RPMI7951 (cell line): Measurements from ENCODE around the gene MUC13. TPM values are rescaled to one million over a fixed set of nuclear protein-coding genes. Genes with fewer than 3 reads are reported as not detected.

Experiments used
- DNase-seq: peaks from one replicate; pipeline ENCODE4 v3.0.0-alpha.2; 2012; ENCODE audit warnings: low read depth
- total RNA-seq: library from RNA; depleted of rRNA; stranded (reverse); fragments of >200 nt; shearing (Covaris generic); gene quantifications from 2 replicates; pipeline ENCODE4 v1.2.3, GENCODE V29; 2014; rRNA removed

Gene MUC13
- total RNA-seq, 1 experiment from 2014 or later = not detected

- DNase-seq = peak; percentile 100
Observed at GRCh38 chr3:124878561-124879336, 55.8 kb downstream of the MUC13 start.

GRCh38 chr3:124877674-124878073, 56.9 kb downstream of the MUC13 start:
- DNase-seq = no peak

GRCh38 chr3:124876401-124876878, 58.1 kb downstream of the MUC13 start:
- DNase-seq = no peak

GRCh38 chr3:124873226-124873625, 61.3 kb downstream of the MUC13 start:
- DNase-seq = no peak

- DNase-seq = no peak
Observed at GRCh38 chr3:124867511-124867910, 67.0 kb downstream of the MUC13 start.

GRCh38 chr3:124862006-124862405, 72.5 kb downstream of the MUC13 start:
- DNase-seq = no peak

GRCh38 chr3:124861041-124861440, 73.5 kb downstream of the MUC13 start:
- no peak for DNase-seq

GRCh38 chr3:124860599-124860998, 74.0 kb downstream of the MUC13 start:
- DNase-seq = peak; percentile 99

- DNase-seq = peak; percentile 83
Observed at GRCh38 chr3:124859025-124859424, 75.5 kb downstream of the MUC13 start.

- peak; percentile 32 for DNase-seq
Observed at GRCh38 chr3:124858275-124858674, 76.3 kb downstream of the MUC13 start.

- no peak for DNase-seq
Observed at GRCh38 chr3:124856677-124857076, 77.9 kb downstream of the MUC13 start.

Other genes with a start within 250 kb of the MUC13 start
- 28.3 and 35.9 TPM in 2 replicates for gene UMPS, start 204.3 kb downstream of the MUC13 start, total RNA-seq
- gene ITGB5, start 47.4 kb downstream of the MUC13 start, total RNA-seq = 287 and 363 TPM in 2 replicates
- 27.4 and 29.3 TPM in 2 replicates for gene HEG1, start 121.2 kb upstream of the MUC13 start, total RNA-seq